GM21737 (cell line): ENCODE data around the gene GBE1.

ENCODE experiments used
- ATAC-seq: cut with Tn5 transposase; IDR thresholded peaks from one replicate; pipeline ENCODE4 v1.9.1; 2021; ENCODE audit warnings: mild to moderate bottlenecking, moderate library complexity; ENCODE audit not compliant: unreplicated experiment

Gene GBE1

DNA sequence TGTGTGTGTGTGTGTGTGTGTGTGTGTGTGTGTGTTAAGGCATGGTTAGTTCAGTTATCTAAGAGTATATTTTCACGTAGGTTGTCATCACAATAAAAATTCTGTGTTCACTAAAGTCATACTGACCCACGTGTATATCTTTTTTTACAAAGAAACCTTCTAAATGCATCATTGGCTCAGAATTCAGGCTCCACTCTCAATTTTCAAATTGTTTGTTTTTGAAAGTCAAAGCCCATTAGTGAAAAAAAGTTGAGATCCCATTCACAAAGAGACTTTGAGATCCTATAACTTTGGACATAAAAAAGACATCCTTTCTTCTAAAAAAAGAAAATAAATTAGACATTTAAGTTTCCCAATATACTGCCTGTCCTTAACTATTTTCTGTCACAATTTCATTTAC, 59.3 kb downstream of the GBE1 start:
- ATAC-seq, result no peak

DNA sequence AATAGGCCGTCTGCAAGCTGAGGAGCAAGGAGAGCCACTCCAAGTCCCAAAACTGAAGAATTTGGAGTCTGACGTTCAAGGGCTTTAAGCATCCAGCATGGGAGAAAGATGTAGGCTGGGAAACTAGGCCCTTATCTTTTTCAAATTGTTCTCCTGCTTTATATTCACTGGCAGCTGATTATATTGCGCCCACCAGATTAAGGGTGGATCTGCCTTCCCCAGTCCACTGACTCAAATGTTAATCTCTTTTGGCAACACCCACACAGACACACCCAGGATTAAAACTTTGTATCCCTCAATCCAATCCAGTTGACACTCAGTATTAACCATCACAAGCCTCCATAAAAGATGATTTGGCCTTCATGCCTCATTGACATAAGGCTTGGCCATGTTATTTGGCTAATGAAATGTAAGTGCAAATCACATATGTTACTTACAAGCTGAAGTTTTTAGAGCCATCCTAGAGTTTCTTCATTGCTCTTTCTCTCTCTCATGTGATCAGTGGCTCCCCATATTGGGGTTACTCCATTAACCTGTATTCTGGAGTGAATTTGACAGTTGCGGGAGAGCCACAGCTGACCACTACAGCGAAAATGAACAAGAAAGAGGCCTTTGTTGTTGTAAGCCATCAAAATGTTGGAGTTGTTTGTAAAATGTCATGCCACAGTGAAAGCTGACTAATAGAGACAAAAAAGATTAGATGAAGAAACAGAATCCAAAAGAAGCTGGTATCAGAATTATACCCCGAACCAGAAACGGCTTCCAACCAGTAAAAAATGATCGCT, 61.7 kb downstream of the GBE1 start:
- no peak for ATAC-seq

DNA sequence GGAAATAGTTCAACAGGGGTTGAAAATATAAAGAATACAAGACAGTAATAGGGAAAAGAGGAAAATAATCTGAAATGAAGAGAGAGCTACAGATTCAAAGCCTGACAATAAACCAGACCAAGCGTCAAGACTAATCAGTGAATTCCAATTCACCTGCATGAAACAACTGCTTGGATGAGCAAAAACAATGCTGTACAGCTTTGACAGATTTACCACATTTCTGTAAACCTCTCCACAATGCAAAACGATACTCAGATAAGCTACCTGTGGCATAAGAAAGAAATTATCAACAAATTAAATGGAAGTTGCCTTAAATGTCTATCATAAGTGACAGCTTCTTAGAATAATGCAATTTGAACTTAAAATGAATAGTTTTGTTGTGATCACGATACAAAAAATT, 65.4 kb downstream of the GBE1 start:
- no peak for ATAC-seq

DNA sequence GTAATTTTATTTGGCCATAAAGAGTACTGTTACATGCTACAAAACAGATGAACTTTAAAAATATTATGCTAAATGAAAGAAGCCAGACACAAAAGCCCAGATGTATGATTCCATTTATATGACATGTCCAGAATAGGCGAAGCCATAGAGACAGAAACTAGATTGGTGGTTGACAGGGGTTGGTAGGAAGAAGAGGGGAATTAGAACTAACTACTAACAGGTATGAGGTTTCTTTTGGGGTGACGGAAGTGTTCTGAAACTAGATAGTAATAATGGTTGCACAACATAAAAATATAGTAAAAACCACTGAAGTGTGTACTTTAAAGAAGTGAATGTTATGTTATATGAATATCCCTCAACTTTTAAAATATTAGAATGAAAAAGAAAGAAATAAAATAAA, 66.1 kb downstream of the GBE1 start:
- ATAC-seq, result no peak

DNA sequence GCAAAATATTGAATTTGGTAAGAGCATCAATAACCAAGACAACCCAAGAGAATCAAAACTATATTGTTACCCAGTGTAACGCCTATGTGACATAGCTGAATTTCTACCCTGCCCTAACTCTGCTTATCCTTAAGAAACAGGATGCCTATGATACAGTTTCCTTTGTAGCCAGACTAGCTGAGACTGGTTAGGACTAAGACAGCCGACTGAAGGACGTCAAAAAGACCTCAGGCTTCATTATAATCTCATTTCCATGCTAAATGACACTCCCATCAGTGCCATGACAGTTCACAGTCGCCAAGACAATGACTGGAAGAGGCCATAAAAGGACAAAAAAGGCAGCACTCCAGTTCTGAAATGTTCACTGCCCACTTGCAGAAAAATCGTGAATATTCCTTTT, 66.8 kb downstream of the GBE1 start:
- ATAC-seq, result no peak

DNA sequence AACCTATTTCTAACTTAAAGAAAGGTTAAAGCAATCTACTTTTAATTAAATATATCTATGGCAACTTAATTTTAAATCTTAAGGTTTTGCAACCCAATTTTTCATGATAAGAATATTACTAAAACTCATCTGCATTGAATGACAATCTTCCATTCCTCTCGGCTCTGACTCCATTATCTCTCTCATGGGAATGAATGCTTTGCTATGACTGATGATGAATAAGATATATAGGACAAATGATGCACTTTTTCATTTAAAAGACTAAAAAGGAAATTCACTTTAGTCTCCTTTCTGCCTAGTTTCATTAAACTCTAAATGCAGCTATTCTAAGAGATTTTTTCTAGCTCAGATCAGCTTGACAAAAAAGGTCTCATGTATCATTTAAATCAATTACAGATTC, 68.7 kb downstream of the GBE1 start:
- no peak for ATAC-seq

DNA sequence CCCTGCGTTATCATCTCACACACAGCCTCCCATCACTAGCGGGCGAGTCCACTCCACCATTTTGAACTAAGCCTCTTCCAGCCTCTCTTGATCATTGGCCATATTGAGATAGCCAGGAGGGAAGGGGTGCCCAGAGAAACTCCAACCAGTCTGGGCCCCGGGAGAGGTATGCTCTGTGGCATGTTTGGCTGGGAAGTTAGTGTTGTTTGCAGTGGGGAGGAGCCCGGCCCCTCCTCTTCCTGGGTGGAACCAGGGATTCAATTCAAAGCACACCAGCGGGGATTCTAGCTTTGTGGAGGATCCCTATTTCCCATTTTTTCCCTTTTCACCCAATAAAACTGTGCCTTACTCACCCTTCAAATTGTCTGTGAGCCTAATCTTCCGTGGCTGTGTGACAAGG, 71.8 kb downstream of the GBE1 start:
- ATAC-seq, result no peak

DNA sequence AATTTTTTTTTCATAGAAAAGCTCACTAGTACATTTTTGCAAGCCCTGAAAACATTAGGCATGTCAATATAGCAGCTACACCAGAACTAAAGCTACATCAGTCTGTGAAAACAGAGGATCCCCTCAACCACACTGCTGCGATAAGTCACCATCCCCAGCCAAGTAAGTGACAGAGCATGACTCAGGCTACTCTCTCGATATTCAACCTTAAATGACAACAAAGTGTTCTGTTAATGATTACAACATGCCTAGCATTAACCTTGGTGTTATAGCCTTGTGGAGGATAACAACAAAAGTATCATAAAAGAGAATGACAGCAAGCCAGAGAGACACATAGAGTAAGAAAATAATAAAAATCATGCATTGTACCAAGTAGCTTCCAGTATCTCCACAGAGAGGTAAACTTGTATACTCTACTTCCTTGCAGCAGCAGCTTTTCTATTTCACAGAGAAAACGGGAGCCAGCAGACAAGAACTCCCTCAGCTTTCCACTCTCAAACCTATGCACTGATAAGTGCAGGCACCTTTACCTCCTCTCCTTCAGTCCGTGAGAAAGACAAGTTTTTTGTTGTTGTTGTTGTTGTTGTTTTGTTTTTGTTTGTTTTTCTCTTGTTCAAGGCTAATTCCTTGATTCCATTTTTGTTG, 76.6 kb downstream of the GBE1 start:
- no peak for ATAC-seq

DNA sequence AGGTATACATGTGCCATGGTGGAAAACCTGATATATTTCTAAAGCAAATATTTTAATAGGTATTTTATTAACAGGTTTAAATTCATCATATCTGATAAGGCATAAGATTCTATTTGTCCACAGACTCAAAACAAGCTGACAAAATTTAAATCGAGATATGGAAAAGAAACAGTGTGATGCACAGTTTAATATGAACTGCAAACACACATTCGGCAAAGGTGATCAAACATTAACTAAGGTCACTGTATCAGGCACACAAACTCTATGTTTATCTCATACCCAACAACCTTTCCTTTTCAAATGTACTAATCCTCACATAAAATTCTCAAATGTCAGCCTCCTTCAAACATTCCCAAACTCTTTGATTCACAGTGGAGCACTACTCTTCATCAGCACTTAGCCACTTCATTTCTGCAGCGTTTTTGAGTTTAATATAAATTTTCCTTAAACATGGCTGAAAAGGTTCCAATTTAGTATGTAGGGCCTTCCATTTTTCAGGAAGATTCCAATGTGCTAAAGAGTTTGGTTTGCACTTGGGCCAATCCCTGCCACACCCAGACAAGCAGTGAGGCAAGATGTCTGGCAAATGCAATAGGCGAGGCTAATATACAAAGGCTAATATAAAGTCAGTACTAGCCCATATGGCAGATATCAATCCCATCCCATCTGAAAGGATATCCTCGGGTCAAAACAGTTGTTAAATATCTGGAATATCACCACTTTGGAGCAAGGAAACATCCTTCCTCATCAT, 84.6 kb downstream of the GBE1 start:
- no peak for ATAC-seq

DNA sequence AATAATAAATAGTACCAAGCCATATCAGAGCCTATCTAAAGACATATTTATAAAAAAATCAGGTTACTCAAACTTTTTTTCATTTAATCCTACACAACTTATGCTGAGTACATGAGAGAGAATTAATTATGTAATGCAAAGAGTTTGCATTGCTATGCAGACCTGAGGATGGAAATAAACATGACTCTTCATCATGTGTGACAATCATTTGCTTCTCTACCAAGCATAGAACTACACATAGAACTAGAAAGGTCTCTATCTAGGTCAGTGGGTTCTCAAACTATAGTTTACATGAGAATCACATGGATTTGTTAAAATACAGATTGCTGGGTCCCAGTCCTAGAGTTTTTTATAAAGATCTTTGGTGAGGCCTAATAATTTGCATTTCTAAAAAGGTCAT, 86.8 kb downstream of the GBE1 start:
- no peak for ATAC-seq

DNA sequence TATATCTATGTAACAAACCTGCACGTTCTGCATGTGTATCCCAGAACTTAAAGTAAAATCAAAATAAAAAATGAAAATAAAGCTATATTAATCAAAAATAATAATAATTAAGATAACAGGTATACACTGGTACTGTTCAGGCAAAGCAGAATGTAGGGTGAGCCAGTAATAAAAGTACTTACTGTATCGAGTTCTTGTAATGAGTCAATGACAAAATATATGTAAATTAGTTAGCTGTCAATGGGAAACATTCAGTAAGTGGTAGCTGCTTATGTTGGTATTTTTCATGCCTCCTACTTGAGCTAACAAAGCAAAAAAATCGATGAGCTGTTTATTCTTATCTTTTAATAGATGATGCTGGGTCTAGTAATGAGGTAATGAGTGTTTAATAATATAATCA, 93.2 kb downstream of the GBE1 start:
- no peak for ATAC-seq

DNA sequence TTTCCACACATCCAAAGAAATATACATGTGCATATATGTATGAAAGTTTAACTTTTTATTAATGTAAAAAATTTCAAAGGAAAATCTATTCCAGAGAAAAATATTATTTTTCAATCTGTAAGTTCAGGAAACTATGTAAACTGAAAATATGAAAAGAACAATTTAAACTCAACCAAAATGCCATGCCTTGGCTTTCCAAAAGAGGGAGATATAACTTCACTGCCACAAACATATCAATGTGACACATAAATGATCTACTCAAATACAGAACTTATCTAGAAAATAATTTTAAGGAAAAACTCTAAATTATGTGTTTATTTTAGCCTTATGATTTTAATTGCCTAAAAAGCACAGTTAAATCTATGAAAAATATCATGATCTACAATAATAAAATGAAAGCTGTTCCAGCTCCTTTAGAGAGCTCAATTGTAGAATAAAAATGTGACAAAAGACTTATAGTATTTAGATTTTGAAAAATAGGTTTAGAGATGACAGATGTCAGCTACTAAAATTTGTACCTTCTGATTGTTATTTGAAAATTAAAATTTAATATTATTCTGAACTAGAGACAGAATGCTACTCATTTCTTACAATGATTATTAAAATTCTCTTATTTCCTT, 94.8 kb downstream of the GBE1 start:
- no peak for ATAC-seq

DNA sequence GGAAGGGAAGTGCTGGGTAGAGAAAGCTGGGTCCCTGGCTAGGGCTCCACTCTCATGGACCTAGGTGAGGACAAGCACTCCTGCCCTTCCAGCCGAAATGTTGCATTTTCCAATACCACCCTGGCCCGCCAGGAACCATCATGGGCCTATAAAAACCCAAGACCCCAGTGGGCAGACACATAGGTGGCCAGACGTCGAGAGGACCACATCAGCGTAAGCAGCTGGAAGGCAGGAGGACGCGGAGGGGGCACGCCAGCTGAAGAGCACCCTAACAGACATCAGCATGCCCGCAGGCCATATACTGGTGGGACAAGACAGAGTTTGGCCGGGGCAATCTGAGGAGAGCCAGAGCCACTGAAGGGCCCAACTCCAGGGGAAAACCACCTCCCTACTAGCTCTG, 98.3 kb downstream of the GBE1 start:
- ATAC-seq, result no peak

DNA sequence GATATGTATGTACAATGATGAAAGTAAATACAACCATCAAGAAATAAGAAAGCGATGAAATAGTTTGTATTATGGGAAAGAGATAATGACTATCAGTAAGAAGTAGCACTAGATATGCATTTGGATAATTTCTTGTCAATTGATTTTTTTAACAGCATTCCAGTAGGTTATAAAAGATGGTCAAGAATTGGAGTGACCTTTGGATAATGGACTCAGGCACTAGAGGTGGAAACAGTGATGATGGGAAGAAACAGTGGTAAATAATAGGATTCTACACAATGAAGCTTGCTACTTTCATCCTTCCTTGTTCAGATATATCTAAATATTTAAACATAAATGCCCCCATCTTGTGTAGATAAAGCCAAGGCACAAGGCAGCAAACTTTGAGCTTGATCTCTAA, 101.4 kb downstream of the GBE1 start:
- no peak for ATAC-seq

DNA sequence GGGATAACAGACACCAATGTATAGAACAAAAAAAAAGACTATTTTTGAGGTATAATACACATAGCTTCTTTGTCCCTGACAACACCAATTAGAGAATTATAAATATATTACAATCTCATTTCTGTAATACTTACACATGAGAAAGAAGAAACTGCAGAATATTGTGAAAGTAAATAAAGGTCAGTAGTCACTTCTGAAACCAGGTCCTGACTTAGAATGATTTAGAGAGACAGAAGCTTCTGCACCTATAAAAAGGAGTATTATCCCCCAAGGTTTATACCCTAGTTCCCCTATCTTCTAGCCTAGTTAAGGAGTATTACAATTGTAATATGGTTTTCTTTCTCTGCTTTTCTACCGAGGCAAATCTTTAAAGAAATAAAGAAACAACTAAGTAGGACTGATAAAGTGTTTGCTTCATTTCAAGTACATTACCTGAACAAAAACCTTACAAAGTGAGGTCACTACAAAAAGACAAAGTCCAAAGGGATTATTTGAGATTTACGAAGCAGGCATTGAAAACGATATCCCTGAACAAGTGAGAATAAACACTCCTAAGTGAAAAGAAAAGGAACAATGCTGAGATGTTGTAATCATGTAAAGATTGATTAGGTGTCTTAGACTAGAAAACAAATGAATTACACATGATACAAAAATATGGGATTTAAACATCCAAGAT, 103.0 kb downstream of the GBE1 start:
- ATAC-seq, result no peak

DNA sequence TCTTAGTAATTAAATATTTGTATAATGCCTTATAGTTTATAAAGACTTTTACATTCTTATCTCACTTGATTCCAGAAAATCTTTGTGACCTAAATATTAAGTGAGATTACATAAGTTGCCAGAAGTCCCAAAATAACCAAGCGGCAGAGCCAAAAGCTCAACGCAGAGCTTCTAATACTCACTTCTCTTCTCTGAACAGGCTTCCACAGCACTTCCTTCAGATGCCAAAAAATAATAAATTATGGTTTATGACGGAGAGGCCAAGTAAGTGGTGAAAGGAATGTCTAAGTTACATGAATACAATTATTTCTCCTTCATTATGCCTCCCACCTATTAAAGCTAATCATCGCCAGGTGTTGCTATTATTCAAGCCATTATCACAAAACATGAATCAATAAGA, 110.3 kb downstream of the GBE1 start:
- no peak for ATAC-seq

DNA sequence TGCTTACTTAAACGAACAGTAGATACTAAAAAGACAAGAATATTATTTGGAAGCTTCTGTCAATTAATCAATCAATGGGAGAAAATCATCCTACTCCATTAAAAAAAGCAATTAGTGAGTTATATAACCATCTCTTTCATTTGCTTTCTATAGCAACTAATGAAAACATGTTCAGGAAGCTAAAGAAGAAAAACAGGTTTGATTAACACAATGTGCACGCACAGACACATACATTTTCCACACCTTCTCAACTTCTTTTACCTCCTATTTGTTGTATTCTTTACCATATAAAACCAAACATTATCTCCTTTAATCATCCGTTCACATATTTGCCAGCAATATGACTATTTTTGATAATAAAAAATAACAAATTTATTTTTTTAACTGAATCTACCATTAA, 111.3 kb downstream of the GBE1 start:
- no peak for ATAC-seq

DNA sequence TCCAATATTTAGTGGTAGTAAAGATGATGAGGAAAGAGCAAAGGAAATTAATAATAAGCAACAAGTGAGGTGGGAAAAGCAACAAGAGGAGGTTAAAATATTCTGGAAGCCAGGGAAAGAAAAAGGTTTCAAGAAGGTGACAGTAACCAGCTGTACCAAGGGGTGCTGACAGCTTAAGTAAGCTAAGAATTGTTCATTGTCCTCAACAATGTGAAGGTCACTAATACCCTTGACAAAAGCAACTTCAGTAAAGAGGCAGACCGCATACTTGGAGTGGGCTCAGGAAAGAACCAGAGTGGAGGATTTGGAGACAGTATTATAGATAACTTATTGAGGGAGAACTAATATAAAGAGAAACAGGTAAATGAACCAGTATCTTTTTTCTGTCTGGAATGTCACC, 116.2 kb downstream of the GBE1 start:
- ATAC-seq, result no peak

DNA sequence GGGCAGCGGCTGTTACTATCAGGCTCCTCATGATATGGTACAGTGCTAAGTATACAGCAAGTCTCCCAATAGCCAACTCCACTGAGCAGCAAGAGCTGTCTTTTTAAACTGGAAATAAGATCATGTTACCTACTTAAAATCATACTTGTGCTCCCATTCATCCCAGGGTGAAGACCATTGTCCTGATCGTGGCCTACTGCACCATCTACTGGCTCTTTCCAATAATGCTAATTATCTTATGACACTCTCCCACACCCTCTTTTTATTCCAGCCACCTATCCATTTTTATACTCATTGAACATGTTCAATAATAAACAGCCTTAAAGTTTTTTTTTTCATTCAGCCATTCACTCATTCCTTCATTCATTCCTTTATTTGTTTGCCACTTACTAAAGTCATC, 117.7 kb downstream of the GBE1 start:
- no peak for ATAC-seq

DNA sequence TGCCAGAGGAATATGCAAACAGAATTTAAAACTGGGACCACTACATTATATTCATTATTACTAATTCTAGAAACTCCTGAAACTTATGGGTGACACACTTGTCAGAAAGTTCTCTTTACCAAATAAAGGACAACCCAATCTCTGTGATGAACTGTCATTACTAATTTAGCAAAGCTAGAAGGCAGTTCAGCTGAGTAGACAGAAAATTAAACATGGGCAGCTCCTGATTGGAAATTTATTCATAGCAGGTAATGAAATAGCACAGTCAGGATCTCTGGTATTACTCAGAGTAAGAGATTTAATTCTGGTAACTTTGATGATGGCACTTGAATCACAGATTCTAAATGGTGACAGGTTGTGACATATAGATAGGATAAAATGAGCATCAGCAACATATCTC, 123.0 kb downstream of the GBE1 start:
- ATAC-seq, result no peak

DNA sequence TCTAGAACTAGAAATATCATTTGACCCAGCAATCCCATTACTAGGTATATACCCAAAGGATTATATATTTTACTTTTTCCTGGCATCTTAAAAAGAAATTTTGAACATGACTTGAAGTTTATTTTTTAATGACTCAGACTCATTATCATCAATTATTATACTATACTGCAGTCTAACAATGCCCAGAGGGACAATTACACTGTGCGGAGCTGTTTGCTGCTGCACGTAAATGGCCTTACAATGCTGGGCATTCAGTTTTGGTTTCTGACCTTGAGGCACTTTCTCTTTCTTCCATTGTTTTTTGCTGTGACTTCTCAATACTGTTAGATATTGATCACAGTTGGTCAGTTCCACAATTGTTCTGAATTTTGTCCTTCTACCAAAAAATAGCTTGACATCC, 128.8 kb downstream of the GBE1 start:
- ATAC-seq, result no peak
